ENCODE measurements around the gene PRDX5.

Gene PRDX5

GRCh38 chr11:64327375-64327774 lies 9.5 kb downstream of the PRDX5 start:
- Histone ChIP-seq H3K9me3 (ENCODE audit: low read length) (no peaks in the 10 kb centered on the region), H3F3A (ENCODE audit: insufficient read depth, low read length) (no peaks in the 10 kb centered on the region), H3K9me2 (ENCODE audit: low read depth, low read length) (no peaks in the 10 kb centered on the region), H3K36me3 (ENCODE audit: insufficient read depth, low read length) (no peaks in the 10 kb centered on the region), H3K4me1 (ENCODE audit: insufficient read depth, low read length, severe bottlenecking) (peaks cover 9% of the 10 kb centered on the region), H3K4me3 (ENCODE audit: low read depth, low read length, poor library complexity, severe bottlenecking) (no peak overlapping the region), H3K79me2 (ENCODE audit: insufficient read depth, low read length) (no peaks in the 10 kb centered on the region), H2AFZ (ENCODE audit: low read length) (no peak overlapping the region), H4K20me1 (ENCODE audit: insufficient read depth, low read length) (no peaks in the 10 kb centered on the region), H3K9ac (ENCODE audit: low read length) (no peak overlapping the region), H3K4me2 (ENCODE audit: low read length) (no peak overlapping the region), H3K27me3 (ENCODE audit: insufficient read depth, low read length) (peaks cover 4% of the 10 kb centered on the region; the same call in 1 of the 2 replicates), H3K27ac (ENCODE audit: low read depth, low read length, poor library complexity, severe bottlenecking) (no peak overlapping the region)
- TF ChIP-seq CTCF (IDR thresholded peaks at IDR 0.05; ENCODE audit: low read length) (no peak), EZH2 (IDR thresholded peaks at IDR 0.05; ENCODE audit: borderline replicate concordance, low read length) (no peak)

- Histone ChIP-seq H3K4me1 (ENCODE audit: insufficient read depth, low read length, severe bottlenecking) (peaks cover 9% of the 10 kb centered on the region), H3F3A (ENCODE audit: insufficient read depth, low read length) (no peaks in the 10 kb centered on the region), H3K27me3 (ENCODE audit: insufficient read depth, low read length) (peaks cover 4% of the 10 kb centered on the region; the same call in 1 of the 2 replicates), H3K9me2 (ENCODE audit: low read depth, low read length) (no peaks in the 10 kb centered on the region), H4K20me1 (ENCODE audit: insufficient read depth, low read length) (no peaks in the 10 kb centered on the region), H3K79me2 (ENCODE audit: insufficient read depth, low read length) (no peaks in the 10 kb centered on the region), H3K27ac (ENCODE audit: low read depth, low read length, poor library complexity, severe bottlenecking) (no peak overlapping the region), H2AFZ (ENCODE audit: low read length) (no peak overlapping the region), H3K4me2 (ENCODE audit: low read length) (no peak overlapping the region), H3K9me3 (ENCODE audit: low read length) (no peaks in the 10 kb centered on the region), H3K36me3 (ENCODE audit: insufficient read depth, low read length) (no peaks in the 10 kb centered on the region), H3K9ac (ENCODE audit: low read length) (no peak overlapping the region), H3K4me3 (ENCODE audit: low read depth, low read length, poor library complexity, severe bottlenecking) (no peak overlapping the region)
- TF ChIP-seq CTCF (IDR thresholded peaks at IDR 0.05; ENCODE audit: low read length) (no peak), EZH2 (IDR thresholded peaks at IDR 0.05; ENCODE audit: borderline replicate concordance, low read length) (no peak)
Measured at GRCh38 chr11:64327993-64328392, 10.1 kb downstream of the PRDX5 start.

- H3F3A ChIP-seq (ENCODE audit: insufficient read depth, low read length): no peaks in the 10 kb centered on the region
- H3K27me3 ChIP-seq (ENCODE audit: insufficient read depth, low read length): peaks cover 4% of the 10 kb centered on the region; the same call in 1 of the 2 replicates
- H2AFZ ChIP-seq (ENCODE audit: low read length): no peak overlapping the region
- no peak overlapping the region for H3K9ac ChIP-seq (ENCODE audit: low read length)
- H3K4me1 ChIP-seq (ENCODE audit: insufficient read depth, low read length, severe bottlenecking): peaks cover 17% of the 10 kb centered on the region
- no peaks in the 10 kb centered on the region for H3K79me2 ChIP-seq (ENCODE audit: insufficient read depth, low read length)
- H3K27ac ChIP-seq (ENCODE audit: low read depth, low read length, poor library complexity, severe bottlenecking): no peak overlapping the region
- no peaks in the 10 kb centered on the region for H3K9me3 ChIP-seq (ENCODE audit: low read length)
- H3K9me2 ChIP-seq (ENCODE audit: low read depth, low read length): no peaks in the 10 kb centered on the region
- TF ChIP-seq CTCF (IDR thresholded peaks at IDR 0.05; ENCODE audit: low read length): no peak
- TF ChIP-seq EZH2 (IDR thresholded peaks at IDR 0.05; ENCODE audit: borderline replicate concordance, low read length): no peak
- H4K20me1 ChIP-seq (ENCODE audit: insufficient read depth, low read length): no peaks in the 10 kb centered on the region
- H3K4me3 ChIP-seq (ENCODE audit: low read depth, low read length, poor library complexity, severe bottlenecking): no peak overlapping the region
- H3K4me2 ChIP-seq (ENCODE audit: low read length): no peak overlapping the region
- no peaks in the 10 kb centered on the region for H3K36me3 ChIP-seq (ENCODE audit: insufficient read depth, low read length)
Measured at GRCh38 chr11:64330888-64331287, 13.0 kb downstream of the PRDX5 start.

Data from OCI-LY1 (cell line).